Osteoblast (primary cell): ENCODE results near the gene GATAD1. TPM values are rescaled to one million over a fixed set of nuclear protein-coding genes. Genes with fewer than 3 reads are reported as not detected.

Experiments used
- DNase-seq: peaks from one replicate; pipeline ENCODE4 v3.0.0; 2011; ENCODE audit warnings: low spot score, mixed read lengths; ENCODE audit not compliant: insufficient read length; ENCODE audit errors: missing footprints
- H2AFZ ChIP-seq: 2 replicates; pipeline ENCODE4 v1.6.0; 2011; ENCODE audit warnings: mild to moderate bottlenecking, low read length
- H3K27ac ChIP-seq: 2 replicates; pipeline ENCODE4 v1.5.1; 2011; ENCODE audit warnings: mild to moderate bottlenecking, low read depth, low read length, moderate library complexity
- H3K27me3 ChIP-seq: 2 replicates; pipeline ENCODE4 v1.6.0; 2012; ENCODE audit warnings: mild to moderate bottlenecking, control low read depth, inconsistent platforms, low read length, moderate library complexity; ENCODE audit not compliant: insufficient read depth
- H3K36me3 ChIP-seq: 2 replicates; pipeline ENCODE4 v1.5.1; 2011; ENCODE audit warnings: mild to moderate bottlenecking, low read length, control low read depth, moderate library complexity; ENCODE audit not compliant: insufficient read depth
- H3K4me1 ChIP-seq: 2 replicates; pipeline ENCODE4 v1.5.1; 2011; ENCODE audit warnings: mild to moderate bottlenecking, low read length, control low read depth, moderate library complexity; ENCODE audit not compliant: insufficient read depth
- H3K4me2 ChIP-seq: 2 replicates; pipeline ENCODE4 v1.6.0; 2011; ENCODE audit warnings: mild to moderate bottlenecking, low read length; ENCODE audit not compliant: insufficient read depth
- H3K4me3 ChIP-seq: fragments of 200-600 bp; sonication (generic); 3 replicates; pipeline ENCODE4 v1.5.1; 2012; ENCODE audit warnings: mild to moderate bottlenecking, low read length, inconsistent platforms; ENCODE audit not compliant: insufficient read depth
- H3K79me2 ChIP-seq: 2 replicates; pipeline ENCODE4 v1.6.0; 2012; ENCODE audit warnings: mild to moderate bottlenecking, low read length, control low read depth, inconsistent platforms; ENCODE audit not compliant: insufficient read depth
- H3K9me3 ChIP-seq: 2 replicates; pipeline ENCODE4 v1.5.1; 2011; ENCODE audit warnings: low read depth, low read length, control low read depth
- H4K20me1 ChIP-seq: 2 replicates; pipeline ENCODE4 v1.6.0; 2012; ENCODE audit warnings: mild to moderate bottlenecking, low read length, control low read depth; ENCODE audit not compliant: insufficient read depth
- CTCF ChIP-seq: IDR thresholded peaks from 2 replicates; pipeline ENCODE4 v1.5.1; 2011; ENCODE audit warnings: mild to moderate bottlenecking, low read depth, low read length, moderate library complexity; ENCODE audit errors: extremely low read depth
- total RNA-seq: library from RNA; depleted of rRNA; stranded (reverse); fragments of >200 nt; gene quantifications from 2 replicates; pipeline ENCODE4 v1.2.3, GENCODE V29; 2012

The GATAD1 gene
- total RNA-seq, 1 donor = 42.7 TPM

GRCh38 chr7:92448205-92448747 lies 994 bp downstream of the GATAD1 start:
- peak overlapping the region; percentile 78 for H3K27ac ChIP-seq
- peaks cover 37% of the 10 kb centered on the region for H3K36me3 ChIP-seq
- peaks cover 3% of the 10 kb centered on the region for H4K20me1 ChIP-seq
- peak overlapping the region; percentile 64 for H2AFZ ChIP-seq
- DNase-seq = peak; percentile 88
- H3K9me3 ChIP-seq = no peaks in the 10 kb centered on the region
- H3K79me2 ChIP-seq = peaks cover 45% of the 10 kb centered on the region
- peak; percentile 54 for TF ChIP-seq CTCF
- no peaks in the 10 kb centered on the region for H3K27me3 ChIP-seq
- H3K4me3 ChIP-seq = peak overlapping the region; percentile 93
- H3K4me1 ChIP-seq = peaks cover 7% of the 10 kb centered on the region
- H3K4me2 ChIP-seq = peak overlapping the region; percentile 81

- peaks cover 69% of the 10 kb centered on the region for H3K36me3 ChIP-seq
- no peak overlapping the region for H3K4me2 ChIP-seq
- no peak for TF ChIP-seq CTCF
- H3K4me1 ChIP-seq = peaks cover 7% of the 10 kb centered on the region
- no peaks in the 10 kb centered on the region for H3K9me3 ChIP-seq
- H3K27me3 ChIP-seq = no peaks in the 10 kb centered on the region
- no peak overlapping the region for H3K4me3 ChIP-seq
- DNase-seq = no peak
- peaks cover 3% of the 10 kb centered on the region for H4K20me1 ChIP-seq
- H2AFZ ChIP-seq = no peak overlapping the region
- H3K27ac ChIP-seq = no peak overlapping the region
- H3K79me2 ChIP-seq = peaks cover 46% of the 10 kb centered on the region
Observed at GRCh38 chr7:92451645-92452044, 4.4 kb downstream of the GATAD1 start.

- Histone ChIP-seq H3K27ac (peak overlapping the region; percentile 30), H3K4me2 (no peak overlapping the region), H3K36me3 (peaks cover 60% of the 10 kb centered on the region), H2AFZ (no peak overlapping the region), H3K79me2 (peaks cover 14% of the 10 kb centered on the region), H3K4me3 (no peak overlapping the region), H3K4me1 (no peaks in the 10 kb centered on the region), H3K9me3 (no peaks in the 10 kb centered on the region), H3K27me3 (no peaks in the 10 kb centered on the region), H4K20me1 (peaks cover 3% of the 10 kb centered on the region)
- no peak for TF ChIP-seq CTCF
- no peak for DNase-seq
Observed at GRCh38 chr7:92456236-92456635, 9.0 kb downstream of the GATAD1 start.

DNA sequence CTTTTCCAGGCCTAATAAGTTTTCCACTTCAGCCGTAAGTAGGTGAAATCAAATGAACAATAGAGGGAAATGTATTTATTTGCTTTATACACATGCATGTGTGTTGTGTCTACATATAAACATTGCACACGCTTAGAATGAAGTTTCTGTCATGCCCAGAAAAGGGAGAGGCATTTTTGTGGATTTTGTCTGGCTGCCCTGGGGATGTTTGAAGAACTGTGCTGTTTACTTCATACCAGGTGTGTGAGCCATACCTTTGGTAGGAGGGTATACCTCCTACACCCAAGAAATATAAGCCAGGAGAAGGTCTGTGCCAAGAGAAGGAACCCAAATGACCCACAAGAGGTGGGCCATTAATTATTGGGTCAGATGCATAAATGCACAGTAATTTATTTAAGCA lies 12.8 kb downstream of the GATAD1 start:
- Histone ChIP-seq H2AFZ (no peak overlapping the region), H3K4me1 (no peaks in the 10 kb centered on the region)
- no peak for DNase-seq

More for the DNA sequence above, 12.8 kb downstream of the GATAD1 start:
- H3K4me2 ChIP-seq = no peak overlapping the region
- peaks cover 23% of the 10 kb centered on the region for H3K36me3 ChIP-seq
- no peaks in the 10 kb centered on the region for H3K9me3 ChIP-seq
- no peaks in the 10 kb centered on the region for H4K20me1 ChIP-seq
- TF ChIP-seq CTCF = no peak
- H3K4me3 ChIP-seq = no peak overlapping the region
- H3K79me2 ChIP-seq = no peaks in the 10 kb centered on the region
- H3K27ac ChIP-seq = no peak overlapping the region
- no peaks in the 10 kb centered on the region for H3K27me3 ChIP-seq
